Measurements from ENCODE around the gene TSC22D3. TPM values are rescaled to one million over a fixed set of nuclear protein-coding genes. Genes with fewer than 3 reads are reported as not detected.

The TSC22D3 gene
- total RNA-seq, 1 donor = 13.3 TPM

DNA sequence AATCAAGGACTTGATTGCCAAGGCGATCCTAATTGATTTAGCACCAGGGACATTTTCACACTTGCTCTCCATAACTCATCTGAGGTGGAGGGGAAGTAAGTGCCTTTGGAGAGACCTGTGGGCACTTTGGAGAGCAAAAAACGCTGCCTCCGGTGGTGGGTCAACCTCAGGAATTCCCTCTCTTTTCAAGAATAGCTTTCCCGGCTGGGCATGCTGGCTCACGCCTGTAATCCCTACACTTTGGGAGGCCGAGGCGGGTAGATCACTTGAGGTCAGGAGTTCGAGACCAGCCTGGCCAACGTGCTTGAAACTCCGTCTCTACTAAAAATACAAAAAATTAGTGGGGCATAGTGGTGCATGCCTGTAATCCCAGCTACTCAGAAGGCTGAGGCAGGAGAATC lies 98.1 kb downstream of the TSC22D3 start:
- TF ChIP-seq, protein P1, sequence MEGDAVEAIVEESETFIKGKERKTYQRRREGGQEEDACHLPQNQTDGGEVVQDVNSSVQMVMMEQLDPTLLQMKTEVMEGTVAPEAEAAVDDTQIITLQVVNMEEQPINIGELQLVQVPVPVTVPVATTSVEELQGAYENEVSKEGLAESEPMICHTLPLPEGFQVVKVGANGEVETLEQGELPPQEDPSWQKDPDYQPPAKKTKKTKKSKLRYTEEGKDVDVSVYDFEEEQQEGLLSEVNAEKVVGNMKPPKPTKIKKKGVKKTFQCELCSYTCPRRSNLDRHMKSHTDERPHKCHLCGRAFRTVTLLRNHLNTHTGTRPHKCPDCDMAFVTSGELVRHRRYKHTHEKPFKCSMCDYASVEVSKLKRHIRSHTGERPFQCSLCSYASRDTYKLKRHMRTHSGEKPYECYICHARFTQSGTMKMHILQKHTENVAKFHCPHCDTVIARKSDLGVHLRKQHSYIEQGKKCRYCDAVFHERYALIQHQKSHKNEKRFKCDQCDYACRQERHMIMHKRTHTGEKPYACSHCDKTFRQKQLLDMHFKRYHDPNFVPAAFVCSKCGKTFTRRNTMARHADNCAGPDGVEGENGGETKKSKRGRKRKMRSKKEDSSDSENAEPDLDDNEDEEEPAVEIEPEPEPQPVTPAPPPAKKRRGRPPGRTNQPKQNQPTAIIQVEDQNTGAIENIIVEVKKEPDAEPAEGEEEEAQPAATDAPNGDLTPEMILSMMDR (IDR thresholded peaks at IDR 0.05; ENCODE audit: insufficient read depth, low read length) = no peak
- no peak for DNase-seq (ENCODE audit: low read depth)
- no peak overlapping the region for H3K4me3 ChIP-seq (ENCODE audit: low read depth, low read length)

DNA sequence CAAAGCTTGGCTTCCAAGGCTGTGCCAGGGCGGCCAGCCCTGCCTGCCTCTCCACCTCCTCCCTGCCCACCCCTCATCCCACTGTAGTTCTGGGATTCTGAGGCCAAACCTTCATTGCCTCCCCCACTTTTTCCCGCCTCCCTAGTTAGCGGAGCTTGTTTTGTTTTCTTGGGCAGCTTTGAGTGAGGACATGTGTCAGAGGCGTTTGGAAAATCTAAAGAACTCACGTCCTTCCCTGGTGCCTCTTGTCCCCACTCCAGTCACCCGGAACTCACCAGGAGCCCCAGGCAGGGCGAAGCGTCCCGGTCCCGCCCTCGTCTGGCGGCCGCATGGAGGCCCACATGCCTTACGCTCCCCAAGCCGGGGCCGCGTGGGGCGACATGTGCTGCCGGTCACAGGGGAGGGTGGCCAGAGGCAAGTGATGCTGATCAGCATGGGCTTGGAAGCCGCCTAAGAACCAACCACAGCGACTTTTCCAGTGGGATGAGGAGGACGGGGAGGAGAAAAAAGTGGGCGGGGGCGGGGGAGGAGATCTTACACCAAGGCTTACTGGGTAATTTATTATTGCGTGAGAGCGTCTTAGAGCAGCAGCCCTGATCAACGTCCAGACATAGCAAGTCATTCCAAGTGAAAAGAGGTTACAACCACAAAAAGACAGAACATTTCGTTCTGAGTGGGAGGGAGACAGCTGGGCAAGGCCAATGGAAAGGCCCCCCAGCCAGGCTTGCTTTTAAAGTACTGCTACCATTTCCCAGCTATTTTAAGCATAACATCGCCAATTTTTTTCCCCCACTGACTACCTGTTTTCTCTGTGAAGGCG lies 98.8 kb downstream of the TSC22D3 start:
- peak; percentile 88 for DNase-seq (ENCODE audit: low read depth)
- peak overlapping the region; percentile 70 for H3K4me3 ChIP-seq (ENCODE audit: low read depth, low read length)
- TF ChIP-seq, protein P1 (IDR thresholded peaks at IDR 0.05; ENCODE audit: insufficient read depth, low read length) = no peak

DNA sequence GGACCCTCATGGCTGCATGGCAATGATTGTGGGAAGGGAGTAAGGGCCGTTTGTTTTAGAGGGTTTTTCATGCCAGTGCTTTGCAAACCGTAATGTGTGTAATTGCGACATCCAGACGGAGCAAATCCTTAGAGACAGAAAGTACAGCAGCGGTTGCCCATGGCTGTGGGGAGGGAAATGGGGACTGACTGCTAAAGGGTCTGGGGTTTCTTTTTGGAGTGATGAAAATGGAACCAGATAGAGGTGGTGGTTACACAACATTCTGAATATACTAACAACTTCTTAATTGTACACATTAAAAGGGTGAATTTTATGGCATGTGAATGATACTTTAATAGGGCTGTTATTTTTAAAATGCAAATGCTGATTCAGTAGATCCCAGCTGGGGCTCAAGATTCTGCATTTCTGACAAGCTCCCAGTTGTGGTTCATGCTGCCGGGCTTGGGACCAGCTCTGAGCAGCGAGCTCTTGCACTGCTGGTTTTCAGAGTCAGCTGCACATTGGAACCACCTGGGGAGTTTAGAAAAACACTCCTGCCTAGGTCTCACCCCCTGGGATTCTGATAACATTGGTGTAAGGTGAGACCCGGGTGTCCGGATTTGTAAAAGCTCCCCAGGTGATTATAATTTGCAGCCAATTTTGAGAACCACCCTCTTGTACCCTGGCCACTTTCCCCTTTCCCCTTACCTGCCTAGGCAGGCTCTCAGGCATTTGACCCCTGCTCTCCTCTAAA lies 99.6 kb downstream of the TSC22D3 start:
- peak; percentile 57 for DNase-seq (ENCODE audit: low read depth)
- TF ChIP-seq, protein P1 (IDR thresholded peaks at IDR 0.05; ENCODE audit: insufficient read depth, low read length) = no peak
- peak overlapping the region; percentile 70 for H3K4me3 ChIP-seq (ENCODE audit: low read depth, low read length)

DNA sequence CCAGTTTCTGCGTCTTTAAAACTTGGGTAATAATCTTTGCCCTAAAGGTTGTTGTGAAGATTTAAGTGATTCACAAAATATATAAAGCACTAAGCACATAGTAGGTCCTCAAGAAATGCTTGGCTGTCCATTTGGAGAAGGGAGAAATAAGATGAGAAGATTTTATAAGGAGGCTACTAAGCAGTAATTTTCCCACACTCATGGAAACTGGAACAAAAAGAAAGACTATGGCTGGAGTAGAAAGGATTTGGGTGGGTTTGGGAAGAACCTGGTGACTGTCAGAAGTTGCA lies 100.3 kb downstream of the TSC22D3 start:
- no peak for DNase-seq (ENCODE audit: low read depth)
- TF ChIP-seq, protein P1 (IDR thresholded peaks at IDR 0.05; ENCODE audit: insufficient read depth, low read length) = no peak
- H3K4me3 ChIP-seq (ENCODE audit: low read depth, low read length) = no peak overlapping the region

DNA sequence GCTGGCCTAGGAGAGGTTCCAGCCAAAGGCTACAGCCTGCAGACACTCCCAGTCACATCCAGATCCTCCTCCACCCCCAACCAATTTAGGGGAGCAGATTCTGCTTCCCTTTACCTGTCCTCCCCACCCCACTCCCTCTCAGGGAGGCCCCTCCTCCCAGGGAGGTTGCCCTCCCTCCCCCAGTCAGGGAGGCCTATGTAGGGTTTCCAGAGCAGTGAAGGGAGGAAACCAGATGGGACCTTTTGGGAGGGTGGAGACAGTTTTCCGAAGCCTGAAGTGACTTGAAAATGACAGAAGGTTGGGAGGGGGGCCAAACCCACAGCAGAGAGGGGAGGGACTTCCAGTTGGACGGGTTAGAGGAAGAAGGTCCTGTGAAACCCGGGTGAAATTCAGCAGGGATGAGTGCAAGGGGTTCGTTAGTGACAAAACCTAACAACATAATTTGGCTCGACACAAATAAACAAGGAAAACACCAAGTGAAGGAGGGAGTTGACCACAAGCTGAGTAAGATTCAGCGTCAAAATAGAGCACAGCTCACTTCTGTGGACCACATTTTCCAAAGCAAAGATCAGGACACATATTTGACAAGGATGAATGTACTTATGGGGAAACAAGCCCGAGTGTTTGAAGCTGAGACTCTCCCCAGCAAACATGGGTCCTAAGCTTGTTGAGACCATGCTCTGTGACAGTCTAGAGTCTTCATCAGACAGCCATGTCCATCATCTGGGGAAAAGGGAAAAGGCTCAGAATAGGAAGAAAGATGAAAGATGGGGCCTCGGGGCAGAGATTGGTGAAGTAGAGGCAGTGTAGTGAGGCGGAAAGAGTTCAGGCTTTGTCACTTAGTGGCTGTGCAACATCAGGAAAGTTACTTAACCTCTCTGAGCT lies 100.9 kb downstream of the TSC22D3 start:
- H3K4me3 ChIP-seq (ENCODE audit: low read depth, low read length) = no peak overlapping the region
- DNase-seq (ENCODE audit: low read depth) = peak; percentile 32
- TF ChIP-seq, protein P1 (IDR thresholded peaks at IDR 0.05; ENCODE audit: insufficient read depth, low read length) = no peak

DNA sequence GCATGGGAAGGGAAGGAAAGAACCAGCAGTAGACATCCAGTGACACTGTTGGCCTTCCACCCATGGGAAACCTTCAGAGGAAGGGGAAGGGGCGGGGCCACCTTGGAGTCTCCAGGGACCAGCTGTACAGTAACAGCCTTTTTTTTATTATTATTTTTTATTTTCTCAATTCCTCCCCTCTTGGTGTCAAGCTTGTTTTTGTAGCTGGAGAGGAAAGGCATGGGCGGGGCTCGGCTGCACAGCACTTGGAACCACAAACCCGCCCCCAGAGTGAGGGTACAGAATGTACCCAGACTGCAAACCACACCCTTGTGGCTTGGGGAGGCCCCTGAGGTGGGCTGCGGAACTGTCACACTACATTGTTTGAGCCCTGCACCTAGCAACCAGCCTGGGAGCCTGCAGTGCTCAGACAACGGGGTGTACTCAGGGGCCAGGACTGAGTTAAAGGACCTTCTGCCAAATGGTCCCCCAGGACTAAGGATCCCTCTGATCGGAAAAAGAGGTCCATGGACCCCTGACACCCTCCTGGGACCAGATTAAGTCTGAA lies 101.6 kb downstream of the TSC22D3 start:
- H3K4me3 ChIP-seq (ENCODE audit: low read depth, low read length) = no peak overlapping the region
- no peak for DNase-seq (ENCODE audit: low read depth)
- TF ChIP-seq, protein P1 (IDR thresholded peaks at IDR 0.05; ENCODE audit: insufficient read depth, low read length) = no peak

Data from fibroblast of the aortic adventitia (primary cell).